GM23338 (cell line): Measurements from ENCODE around the gene LDHA. TPM values are rescaled to one million over a fixed set of nuclear protein-coding genes. Genes with fewer than 3 reads are reported as not detected.
"Not testable (repeated sequence)": the region's sequence is repeated elsewhere in the genome, so short reads cannot be mapped to it uniquely, and the experiment has no call there.

Source experiments
- ATAC-seq: fragments of 200-7000 bp; cut with Tn5 transposase; 3 replicates; pipeline ENCODE4 v1.9.1; 2020
- DNase-seq: peaks from one replicate; pipeline ENCODE4 v3.0.0-alpha.2; 2015; ENCODE audit warnings: low spot score
- H2AFZ ChIP-seq: fragments of 200-600 bp; sonication (generic); 2 replicates; pipeline ENCODE4 v1.8.0; 2016; ENCODE audit warnings: antibody characterized with exemption, mild to moderate bottlenecking, moderate library complexity
- H3F3A ChIP-seq: fragments of 200-600 bp; sonication (generic); replicated peaks from 2 replicates; pipeline ENCODE4 v1.8.0; 2017; ENCODE audit warnings: antibody characterized with exemption, mixed run types, low read depth
- H3K27ac ChIP-seq: fragments of 200-600 bp; sonication (generic); 2 replicates; pipeline ENCODE4 v1.6.1; 2016; ENCODE audit warnings: low read depth
- H3K27me3 ChIP-seq: fragments of 200-600 bp; sonication (generic); 2 replicates; pipeline ENCODE4 v1.8.0; 2016; ENCODE audit warnings: mild to moderate bottlenecking, mixed run types, moderate library complexity; ENCODE audit not compliant: insufficient read depth
- H3K36me3 ChIP-seq: fragments of 200-600 bp; sonication (generic); 2 replicates; pipeline ENCODE4 v1.8.0; 2016; ENCODE audit warnings: mild to moderate bottlenecking; ENCODE audit not compliant: insufficient read depth
- H3K4me1 ChIP-seq: fragments of 200-600 bp; sonication (generic); 2 replicates; pipeline ENCODE4 v1.8.0; 2016; ENCODE audit warnings: mild to moderate bottlenecking, moderate library complexity; ENCODE audit not compliant: insufficient read depth
- H3K4me2 ChIP-seq: fragments of 200-600 bp; sonication (generic); 2 replicates; pipeline ENCODE4 v1.7.1; 2017; ENCODE audit warnings: mixed run types
- H3K4me3 ChIP-seq: fragments of 200-600 bp; sonication (generic); 2 replicates; pipeline ENCODE4 v1.6.1; 2016; ENCODE audit warnings: mixed run types
- H3K79me2 ChIP-seq: fragments of 200-600 bp; sonication (generic); replicated peaks from 2 replicates; pipeline ENCODE4 v1.8.0; 2017; ENCODE audit warnings: mild to moderate bottlenecking; ENCODE audit not compliant: insufficient read depth
- H3K9me2 ChIP-seq: fragments of 200-600 bp; sonication (generic); 2 replicates; pipeline ENCODE4 v1.8.0; 2017; ENCODE audit not compliant: insufficient read depth
- H4K20me1 ChIP-seq: fragments of 200-600 bp; sonication (generic); replicated peaks from 2 replicates; pipeline ENCODE4 v1.8.0; 2017; ENCODE audit warnings: mild to moderate bottlenecking; ENCODE audit not compliant: insufficient read depth
- H3K27ac Mint-ChIP-seq: 2 replicates; pipeline ENCODE4 v1.8.0; 2020; ENCODE audit warnings: inconsistent platforms, mild to moderate bottlenecking, moderate library complexity, mixed read lengths
- H3K27me3 Mint-ChIP-seq: 3 replicates; pipeline ENCODE4 v1.8.0; 2022; ENCODE audit warnings: low read depth, mild to moderate bottlenecking, moderate library complexity, mixed read lengths, inconsistent platforms; ENCODE audit not compliant: insufficient read depth, poor library complexity
- H3K36me3 Mint-ChIP-seq: 3 replicates; pipeline ENCODE4 v1.8.0; 2021; ENCODE audit warnings: low read depth, mild to moderate bottlenecking, inconsistent platforms, moderate library complexity, mixed read lengths
- H3K4me1 Mint-ChIP-seq: 3 replicates; pipeline ENCODE4 v1.8.0; 2020; ENCODE audit warnings: mild to moderate bottlenecking, inconsistent platforms, mixed read lengths
- H3K4me3 Mint-ChIP-seq: 3 replicates; pipeline ENCODE4 v1.8.0; 2021; ENCODE audit warnings: moderate library complexity, mild to moderate bottlenecking, inconsistent platforms, mixed read lengths
- H3K9me3 Mint-ChIP-seq: 3 replicates; pipeline ENCODE4 v1.8.0; 2020; ENCODE audit warnings: moderate library complexity, mild to moderate bottlenecking, inconsistent platforms, mixed read lengths
- EZH2phosphoT487 ChIP-seq: fragments of 200-600 bp; sonication (generic); IDR thresholded peaks from one replicate; pipeline ENCODE4 v1.8.1; 2018; ENCODE audit warnings: antibody characterized with exemption; ENCODE audit not compliant: unreplicated experiment
- JUNB ChIP-seq: IDR thresholded peaks from one replicate; pipeline ENCODE4 v1.6.1; 2016; ENCODE audit warnings: antibody characterized with exemption; ENCODE audit not compliant: unreplicated experiment
- NANOG ChIP-seq: IDR thresholded peaks from 2 replicates; pipeline ENCODE4 v1.6.1; 2016; ENCODE audit warnings: antibody characterized with exemption, borderline replicate concordance
- POLR2AphosphoS5 ChIP-seq: IDR thresholded peaks from 2 replicates; pipeline ENCODE4 v1.6.1; 2016; ENCODE audit warnings: antibody characterized with exemption, low read depth
- REST ChIP-seq: IDR thresholded peaks from one replicate; pipeline ENCODE4 v1.6.1; 2018; ENCODE audit warnings: antibody characterized with exemption; ENCODE audit not compliant: unreplicated experiment
- ZNF331 ChIP-seq: fragments of 250-450 bp; sonication (Bioruptor Pico); IDR thresholded peaks from 2 replicates; pipeline ENCODE4 v1.5.0; 2020; ENCODE audit warnings: low read depth, mild to moderate bottlenecking, moderate library complexity
- polyA plus RNA-seq: library from polyadenylated mRNA; unstranded; fragments of >200 nt; fragmentation: Nextera tagmentation; extraction: Ambion mirVana; gene quantifications from 2 replicates; pipeline ENCODE4 v1.2.1, GENCODE V29; 2016
- total RNA-seq: library from RNA; depleted of rRNA; stranded (reverse); fragments of >200 nt; shearing (Covaris generic); gene quantifications from 2 replicates; pipeline ENCODE4 v1.2.3, GENCODE V29; 2014
- TF ChIP-seq, protein P1 (sequence below): fragments of 250-450 bp; sonication (Bioruptor Pico); IDR thresholded peaks from 2 replicates; pipeline ENCODE4 v1.5.0; 2020; ENCODE audit warnings: mild to moderate bottlenecking, moderate library complexity
- TF ChIP-seq, protein P2 (sequence below), 2 experiments: fragments of 200-600 bp in 1 of 2; sonication (generic) in 1 of 2; conservative IDR thresholded peaks; 2 replicates each; pipeline versions ENCODE4 v1.5.1 to v1.6.1; 2016 to 2017; ENCODE audit warnings: antibody characterized with exemption in 2 of 2, low read depth in 2 of 2, mild to moderate bottlenecking in 2 of 2, moderate library complexity in 1 of 2

Gene LDHA
- total and polyA plus RNA-seq, 2 experiments from 2014 or later: 432 to 467 TPM

DNA sequence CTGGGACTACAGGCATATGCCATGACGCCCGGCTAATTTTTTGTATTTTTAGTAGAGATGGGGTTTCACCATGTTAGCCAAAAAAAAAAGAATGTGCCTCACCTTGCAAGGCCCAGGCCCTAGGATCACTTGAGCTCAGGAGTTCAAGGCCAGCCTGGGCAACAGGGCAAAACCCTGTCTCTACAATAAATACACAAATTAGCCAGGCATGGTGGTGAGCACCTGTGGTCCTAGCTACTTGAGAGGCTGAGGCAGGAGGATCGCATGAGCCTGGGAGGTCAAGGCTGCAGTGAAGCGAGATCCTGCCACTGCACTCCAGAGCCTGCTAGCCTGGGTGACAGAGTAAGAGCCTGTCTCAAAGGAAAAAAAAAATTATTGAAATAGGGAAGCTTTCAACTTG, 9.7 kb downstream of the LDHA start (continued):
- TF ChIP-seq, protein P1, sequence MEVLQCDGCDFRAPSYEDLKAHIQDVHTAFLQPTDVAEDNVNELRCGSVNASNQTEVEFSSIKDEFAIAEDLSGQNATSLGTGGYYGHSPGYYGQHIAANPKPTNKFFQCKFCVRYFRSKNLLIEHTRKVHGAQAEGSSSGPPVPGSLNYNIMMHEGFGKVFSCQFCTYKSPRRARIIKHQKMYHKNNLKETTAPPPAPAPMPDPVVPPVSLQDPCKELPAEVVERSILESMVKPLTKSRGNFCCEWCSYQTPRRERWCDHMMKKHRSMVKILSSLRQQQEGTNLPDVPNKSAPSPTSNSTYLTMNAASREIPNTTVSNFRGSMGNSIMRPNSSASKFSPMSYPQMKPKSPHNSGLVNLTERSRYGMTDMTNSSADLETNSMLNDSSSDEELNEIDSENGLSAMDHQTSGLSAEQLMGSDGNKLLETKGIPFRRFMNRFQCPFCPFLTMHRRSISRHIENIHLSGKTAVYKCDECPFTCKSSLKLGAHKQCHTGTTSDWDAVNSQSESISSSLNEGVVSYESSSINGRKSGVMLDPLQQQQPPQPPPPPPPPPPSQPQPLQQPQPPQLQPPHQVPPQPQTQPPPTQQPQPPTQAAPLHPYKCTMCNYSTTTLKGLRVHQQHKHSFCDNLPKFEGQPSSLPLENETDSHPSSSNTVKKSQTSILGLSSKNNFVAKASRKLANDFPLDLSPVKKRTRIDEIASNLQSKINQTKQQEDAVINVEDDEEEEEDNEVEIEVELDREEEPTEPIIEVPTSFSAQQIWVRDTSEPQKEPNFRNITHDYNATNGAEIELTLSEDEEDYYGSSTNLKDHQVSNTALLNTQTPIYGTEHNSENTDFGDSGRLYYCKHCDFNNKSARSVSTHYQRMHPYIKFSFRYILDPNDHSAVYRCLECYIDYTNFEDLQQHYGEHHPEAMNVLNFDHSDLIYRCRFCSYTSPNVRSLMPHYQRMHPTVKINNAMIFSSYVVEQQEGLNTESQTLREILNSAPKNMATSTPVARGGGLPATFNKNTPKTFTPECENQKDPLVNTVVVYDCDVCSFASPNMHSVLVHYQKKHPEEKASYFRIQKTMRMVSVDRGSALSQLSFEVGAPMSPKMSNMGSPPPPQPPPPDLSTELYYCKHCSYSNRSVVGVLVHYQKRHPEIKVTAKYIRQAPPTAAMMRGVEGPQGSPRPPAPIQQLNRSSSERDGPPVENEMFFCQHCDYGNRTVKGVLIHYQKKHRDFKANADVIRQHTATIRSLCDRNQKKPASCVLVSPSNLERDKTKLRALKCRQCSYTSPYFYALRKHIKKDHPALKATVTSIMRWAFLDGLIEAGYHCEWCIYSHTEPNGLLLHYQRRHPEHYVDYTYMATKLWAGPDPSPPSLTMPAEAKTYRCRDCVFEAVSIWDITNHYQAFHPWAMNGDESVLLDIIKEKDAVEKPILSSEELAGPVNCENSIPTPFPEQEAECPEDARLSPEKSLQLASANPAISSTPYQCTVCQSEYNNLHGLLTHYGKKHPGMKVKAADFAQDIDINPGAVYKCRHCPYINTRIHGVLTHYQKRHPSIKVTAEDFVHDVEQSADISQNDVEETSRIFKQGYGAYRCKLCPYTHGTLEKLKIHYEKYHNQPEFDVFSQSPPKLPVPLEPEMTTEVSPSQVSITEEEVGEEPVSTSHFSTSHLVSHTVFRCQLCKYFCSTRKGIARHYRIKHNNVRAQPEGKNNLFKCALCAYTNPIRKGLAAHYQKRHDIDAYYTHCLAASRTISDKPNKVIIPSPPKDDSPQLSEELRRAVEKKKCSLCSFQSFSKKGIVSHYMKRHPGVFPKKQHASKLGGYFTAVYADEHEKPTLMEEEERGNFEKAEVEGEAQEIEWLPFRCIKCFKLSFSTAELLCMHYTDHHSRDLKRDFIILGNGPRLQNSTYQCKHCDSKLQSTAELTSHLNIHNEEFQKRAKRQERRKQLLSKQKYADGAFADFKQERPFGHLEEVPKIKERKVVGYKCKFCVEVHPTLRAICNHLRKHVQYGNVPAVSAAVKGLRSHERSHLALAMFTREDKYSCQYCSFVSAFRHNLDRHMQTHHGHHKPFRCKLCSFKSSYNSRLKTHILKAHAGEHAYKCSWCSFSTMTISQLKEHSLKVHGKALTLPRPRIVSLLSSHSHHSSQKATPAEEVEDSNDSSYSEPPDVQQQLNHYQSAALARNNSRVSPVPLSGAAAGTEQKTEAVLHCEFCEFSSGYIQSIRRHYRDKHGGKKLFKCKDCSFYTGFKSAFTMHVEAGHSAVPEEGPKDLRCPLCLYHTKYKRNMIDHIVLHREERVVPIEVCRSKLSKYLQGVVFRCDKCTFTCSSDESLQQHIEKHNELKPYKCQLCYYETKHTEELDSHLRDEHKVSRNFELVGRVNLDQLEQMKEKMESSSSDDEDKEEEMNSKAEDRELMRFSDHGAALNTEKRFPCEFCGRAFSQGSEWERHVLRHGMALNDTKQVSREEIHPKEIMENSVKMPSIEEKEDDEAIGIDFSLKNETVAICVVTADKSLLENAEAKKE (CRISPR knock-in tag): no peak
- TF ChIP-seq EZH2phosphoT487 (no peak), ZNF331 (CRISPR knock-in tag) (no peak), REST (no peak), POLR2AphosphoS5 (no peak), NANOG (no peak), JUNB (no peak)
- TF ChIP-seq, protein P2, sequence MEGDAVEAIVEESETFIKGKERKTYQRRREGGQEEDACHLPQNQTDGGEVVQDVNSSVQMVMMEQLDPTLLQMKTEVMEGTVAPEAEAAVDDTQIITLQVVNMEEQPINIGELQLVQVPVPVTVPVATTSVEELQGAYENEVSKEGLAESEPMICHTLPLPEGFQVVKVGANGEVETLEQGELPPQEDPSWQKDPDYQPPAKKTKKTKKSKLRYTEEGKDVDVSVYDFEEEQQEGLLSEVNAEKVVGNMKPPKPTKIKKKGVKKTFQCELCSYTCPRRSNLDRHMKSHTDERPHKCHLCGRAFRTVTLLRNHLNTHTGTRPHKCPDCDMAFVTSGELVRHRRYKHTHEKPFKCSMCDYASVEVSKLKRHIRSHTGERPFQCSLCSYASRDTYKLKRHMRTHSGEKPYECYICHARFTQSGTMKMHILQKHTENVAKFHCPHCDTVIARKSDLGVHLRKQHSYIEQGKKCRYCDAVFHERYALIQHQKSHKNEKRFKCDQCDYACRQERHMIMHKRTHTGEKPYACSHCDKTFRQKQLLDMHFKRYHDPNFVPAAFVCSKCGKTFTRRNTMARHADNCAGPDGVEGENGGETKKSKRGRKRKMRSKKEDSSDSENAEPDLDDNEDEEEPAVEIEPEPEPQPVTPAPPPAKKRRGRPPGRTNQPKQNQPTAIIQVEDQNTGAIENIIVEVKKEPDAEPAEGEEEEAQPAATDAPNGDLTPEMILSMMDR (conservative IDR thresholded peaks at IDR 0.05; ENCODE audit: low read depth in 2 of 2): no peak

- H3K4me3 Mint-ChIP-seq: not testable (repeated sequence)
Measured at GRCh38 chr11:18407400-18407799, 13.0 kb downstream of the LDHA start.

More at GRCh38 chr11:18407400-18407799, 13.0 kb downstream of the LDHA start:
- not testable (repeated sequence) for H3K4me1 Mint-ChIP-seq, H3K27ac Mint-ChIP-seq, H2AFZ ChIP-seq, DNase-seq, H3K27me3 Mint-ChIP-seq, H3K27ac ChIP-seq, H3K4me3 ChIP-seq, H3K9me3 Mint-ChIP-seq, H3K79me2 ChIP-seq, ATAC-seq, H3F3A ChIP-seq, H3K4me1 ChIP-seq, H3K4me2 ChIP-seq, H3K9me2 ChIP-seq
- peaks cover 54% of the 10 kb centered on the region for H3K36me3 ChIP-seq
- H3K36me3 Mint-ChIP-seq: peaks cover 50% of the 10 kb centered on the region
- peaks cover 12% of the 10 kb centered on the region; the same call in 1 of the 2 replicates for H4K20me1 ChIP-seq
- peaks cover 11% of the 10 kb centered on the region for H3K27me3 ChIP-seq
